Measurements from ENCODE around the gene HLA-DQA1. TPM values are rescaled to one million over a fixed set of nuclear protein-coding genes. Genes with fewer than 3 reads are reported as not detected.
"Not testable (repeated sequence)": the region's sequence is repeated elsewhere in the genome, so short reads cannot be mapped to it uniquely, and the experiment has no call there.

The HLA-DQA1 gene
- total RNA-seq, 1 experiment from 2014 or later: not detected

DNA sequence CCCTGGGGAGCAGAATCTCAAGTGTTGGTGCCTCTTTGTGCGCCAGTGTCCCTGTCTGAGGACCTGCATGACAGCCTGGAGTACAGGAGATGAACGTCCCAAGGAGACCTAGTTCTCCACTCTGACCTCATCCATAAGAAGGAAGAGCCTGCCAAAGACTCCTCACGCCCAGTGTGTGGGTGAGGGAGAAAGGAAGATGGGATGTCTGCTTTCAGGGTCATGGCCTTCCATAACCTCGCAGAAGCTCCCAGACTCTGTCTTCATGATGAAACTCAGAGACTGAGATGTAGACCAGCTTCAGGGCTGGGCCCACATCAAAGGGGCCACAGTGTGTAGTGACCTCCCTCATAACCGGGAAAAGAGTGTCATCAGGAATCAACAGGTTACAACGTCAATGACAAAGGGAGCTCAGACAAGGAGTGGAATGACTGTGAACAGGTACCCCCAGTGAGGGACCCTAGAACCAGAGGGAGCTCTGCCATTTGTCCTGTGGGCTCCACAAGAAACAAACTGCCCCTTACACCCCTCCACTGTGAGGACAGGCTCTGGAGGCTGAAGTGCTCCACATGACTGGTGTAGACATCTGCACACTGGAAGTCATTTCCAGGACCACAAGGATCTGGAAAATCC is 21.2 kb downstream of the HLA-DQA1 start:
- no peak for DNase-seq (ENCODE audit: low spot score)

- no peak for DNase-seq (ENCODE audit: low spot score)
Measured at GRCh38 chr6:32659856-32660595, 22.8 kb downstream of the HLA-DQA1 start.

DNA sequence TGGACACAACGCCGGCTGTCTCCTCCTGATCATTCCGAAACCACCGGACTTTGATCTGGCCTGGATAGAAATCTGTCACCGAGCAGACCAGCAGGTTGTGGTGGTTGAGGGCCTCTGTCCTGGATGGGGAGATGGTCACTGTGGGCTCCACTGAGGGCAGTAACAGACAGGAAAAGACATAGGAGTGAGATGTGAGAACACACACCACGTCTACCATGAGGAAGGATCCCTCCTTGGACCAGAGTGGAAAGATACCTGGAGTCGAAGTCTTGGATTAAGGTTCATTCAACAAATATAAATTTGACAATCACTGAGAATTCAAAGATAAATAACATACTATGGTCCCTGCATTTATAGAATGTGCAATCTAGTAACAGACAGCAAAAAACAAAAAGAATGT is 24.9 kb downstream of the HLA-DQA1 start:
- no peak for DNase-seq (ENCODE audit: low spot score)

- DNase-seq (ENCODE audit: low spot score): no peak
Measured at GRCh38 chr6:32662836-32663235, 25.6 kb downstream of the HLA-DQA1 start.

- DNase-seq (ENCODE audit: low spot score): no peak
Measured at GRCh38 chr6:32664354-32664753, 27.1 kb downstream of the HLA-DQA1 start.

- DNase-seq (ENCODE audit: low spot score): no peak
Measured at GRCh38 chr6:32664827-32665362, 27.7 kb downstream of the HLA-DQA1 start.

- no peak for DNase-seq (ENCODE audit: low spot score)
Measured at GRCh38 chr6:32665661-32666060, 28.5 kb downstream of the HLA-DQA1 start.

GRCh38 chr6:32666420-32667300 is 29.5 kb downstream of the HLA-DQA1 start, which contains the start of gene HLA-DQB1:
TSS of gene HLA-DQB1 (minus strand) at chr6:32666657. CDS start at chr6:32666607, 50 bp downstream.
- no peak for DNase-seq (ENCODE audit: low spot score)

DNA sequence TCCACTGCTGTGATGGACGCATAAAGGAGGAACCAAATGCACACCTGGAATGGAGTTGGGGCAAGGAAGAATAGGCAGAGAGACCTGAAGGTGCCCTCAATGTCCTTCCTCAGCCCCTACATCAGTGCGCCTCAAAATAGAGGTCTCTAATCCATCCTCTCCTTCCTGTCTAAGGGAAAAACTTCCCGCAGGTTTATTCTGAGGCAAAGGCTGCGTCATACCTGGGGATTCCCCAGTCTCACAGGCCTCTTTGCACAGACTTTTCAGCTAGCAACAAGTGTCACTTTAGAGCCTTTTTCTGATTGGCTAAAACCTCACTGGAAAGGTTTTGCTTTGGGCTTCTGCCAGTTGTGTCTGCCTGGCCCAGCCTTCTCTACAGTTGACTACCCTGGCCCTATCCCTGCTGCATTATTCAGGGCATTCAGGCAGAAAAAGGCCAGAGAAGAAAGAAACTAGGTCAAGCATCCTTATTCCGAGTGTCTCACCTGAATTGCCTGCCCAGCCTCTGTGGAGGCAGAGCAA is 31.1 kb downstream of the HLA-DQA1 start:
- no peak for DNase-seq (ENCODE audit: low spot score)

DNA sequence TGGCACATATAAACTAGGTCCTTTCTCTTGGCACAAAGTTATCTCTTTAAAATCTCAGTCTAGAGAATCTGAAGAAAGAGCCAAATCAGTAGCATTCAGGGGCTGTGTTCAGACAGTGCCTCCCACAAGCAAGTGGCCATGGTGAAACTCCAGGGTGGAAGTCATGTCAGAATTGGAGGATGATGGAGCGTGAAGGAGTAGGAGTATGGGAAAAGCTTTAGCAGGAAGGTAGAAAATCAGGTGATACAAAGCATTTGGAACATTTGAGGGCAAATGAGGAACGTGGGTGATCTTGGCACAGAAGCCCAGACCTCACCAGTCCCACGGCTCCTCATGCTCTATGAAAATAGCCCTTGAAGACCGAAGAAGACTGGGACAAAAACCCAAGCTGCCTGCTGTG is 32.0 kb downstream of the HLA-DQA1 start:
- no peak for DNase-seq (ENCODE audit: low spot score)

DNA sequence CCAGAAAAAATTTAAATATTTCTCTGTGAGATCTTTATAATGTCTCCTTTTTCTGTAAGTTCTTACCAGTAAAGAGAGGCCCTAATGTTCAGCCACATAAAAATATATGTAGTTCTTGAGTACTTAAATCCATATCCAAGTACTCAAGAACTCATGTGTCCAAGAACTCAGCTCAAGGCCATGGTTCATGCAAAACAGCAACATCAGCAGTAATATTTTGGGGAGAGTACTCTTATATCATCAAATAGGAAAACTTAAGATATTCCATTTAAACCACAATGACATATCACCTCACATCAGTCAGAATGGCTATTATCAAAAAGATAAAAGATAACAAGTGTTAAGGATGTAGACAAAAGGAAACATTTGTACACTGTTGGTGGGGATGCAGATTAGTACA is 32.7 kb downstream of the HLA-DQA1 start:
- no peak for DNase-seq (ENCODE audit: low spot score)

GRCh38 chr6:32671908-32672307 is 34.7 kb downstream of the HLA-DQA1 start:
- not testable (repeated sequence) for DNase-seq (ENCODE audit: low spot score)

DNA sequence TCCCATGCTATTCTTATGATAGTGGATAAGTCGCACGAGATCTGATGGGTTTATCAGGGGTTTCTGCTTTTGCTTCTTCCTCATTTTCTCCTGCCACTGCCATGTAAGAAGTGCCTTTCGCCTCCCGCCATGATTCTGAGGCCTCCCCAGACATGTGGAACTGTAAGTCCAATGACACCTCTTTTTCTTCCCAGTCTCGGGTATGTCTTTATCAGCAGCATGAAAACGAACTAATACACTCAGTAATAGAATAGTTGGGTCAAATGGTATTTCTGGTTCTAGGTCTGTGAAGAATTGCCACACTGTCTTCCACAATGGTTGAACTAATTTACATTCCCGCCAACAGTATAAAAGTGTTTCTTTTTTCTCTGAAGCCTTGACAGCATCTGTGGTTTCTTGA is 36.9 kb downstream of the HLA-DQA1 start:
- not testable (repeated sequence) for DNase-seq (ENCODE audit: low spot score)

DNA sequence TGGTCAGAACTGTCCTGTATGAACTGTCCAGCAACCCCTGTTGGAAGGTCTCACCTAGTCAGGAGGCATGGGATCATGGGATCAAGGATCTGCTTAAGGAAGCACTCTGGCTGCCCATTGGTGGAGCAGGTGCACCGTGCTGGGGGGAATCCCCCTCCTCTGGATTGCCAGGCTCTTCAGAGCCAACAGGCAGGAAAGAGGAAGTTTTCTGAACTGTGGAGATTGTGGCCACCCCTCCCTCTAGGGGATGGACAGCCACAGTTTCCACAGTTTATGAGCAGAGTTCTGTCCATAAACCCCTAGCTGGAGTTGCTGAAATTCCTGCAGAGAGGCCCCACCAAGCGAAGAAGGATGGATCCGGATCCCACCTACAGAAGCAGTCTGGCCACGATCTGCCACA is 42.3 kb downstream of the HLA-DQA1 start:
- DNase-seq (ENCODE audit: low spot score): no peak

- no peak for DNase-seq (ENCODE audit: low spot score)
Measured at GRCh38 chr6:32680055-32680454, 42.8 kb downstream of the HLA-DQA1 start.

DNA sequence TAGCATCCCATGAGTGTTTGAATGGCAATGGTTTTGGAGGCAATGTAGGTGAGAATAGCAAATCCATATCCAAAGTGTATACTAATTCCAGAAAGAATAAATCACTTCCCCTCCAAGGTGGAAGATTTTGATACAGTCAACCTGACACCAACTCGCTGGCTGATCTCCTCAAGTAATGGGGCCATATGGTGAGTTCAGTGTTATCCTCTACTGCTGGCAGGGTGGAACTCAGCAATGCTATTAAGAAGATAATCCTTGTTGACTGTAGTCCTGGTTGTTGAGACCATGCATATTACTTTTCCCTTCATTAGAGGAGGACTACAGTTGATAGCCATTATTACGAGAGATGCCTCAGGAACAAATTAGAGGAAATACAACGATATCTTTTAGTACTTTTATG is 47.0 kb downstream of the HLA-DQA1 start:
- DNase-seq (ENCODE audit: low spot score): no peak

- peak; percentile 90 for DNase-seq (ENCODE audit: low spot score)
Measured at GRCh38 chr6:32685603-32686002, 48.4 kb downstream of the HLA-DQA1 start.

GRCh38 chr6:32689531-32690501 is 52.6 kb downstream of the HLA-DQA1 start:
- no peak for DNase-seq (ENCODE audit: low spot score)

DNA sequence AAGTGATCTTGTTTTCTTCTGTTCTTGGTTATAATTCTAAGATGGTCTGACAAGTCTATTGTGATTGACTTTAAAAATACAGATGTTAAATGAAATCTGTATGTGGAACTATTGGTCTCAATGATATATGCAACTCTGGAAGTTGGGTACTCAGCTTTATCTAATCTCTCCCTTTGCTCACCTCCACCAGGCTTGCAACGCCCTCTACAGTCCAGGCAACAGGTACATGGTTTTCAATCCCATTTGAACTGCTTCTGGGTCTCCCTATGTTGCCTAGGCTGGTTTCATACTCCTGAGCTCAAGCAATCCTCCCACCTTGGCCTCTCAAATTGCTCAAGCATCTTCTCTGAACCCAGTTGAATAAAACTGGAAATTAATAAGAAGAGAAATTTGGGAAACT is 54.8 kb downstream of the HLA-DQA1 start:
- DNase-seq (ENCODE audit: low spot score): peak; percentile 30

Data from H4 (cell line).